A172 (cell line): ENCODE measurements around the gene ZNF488. TPM values are rescaled to one million over a fixed set of nuclear protein-coding genes. Genes with fewer than 3 reads are reported as not detected.
A peak's percentile ranks its signal among the peaks of the same experiment; 100 is the strongest.

ENCODE experiments used
- DNase-seq: peaks from one replicate; pipeline ENCODE4 v3.0.0-alpha.2; 2015; ENCODE audit warnings: low spot score
- total RNA-seq: library from RNA; depleted of rRNA; stranded (reverse); fragments of >200 nt; shearing (Covaris generic); gene quantifications from 2 replicates; pipeline ENCODE4 v1.2.3, GENCODE V29; 2014; rRNA removed

ZNF488 gene
- total RNA-seq, 1 experiment from 2014 or later = 2.6 TPM

DNA sequence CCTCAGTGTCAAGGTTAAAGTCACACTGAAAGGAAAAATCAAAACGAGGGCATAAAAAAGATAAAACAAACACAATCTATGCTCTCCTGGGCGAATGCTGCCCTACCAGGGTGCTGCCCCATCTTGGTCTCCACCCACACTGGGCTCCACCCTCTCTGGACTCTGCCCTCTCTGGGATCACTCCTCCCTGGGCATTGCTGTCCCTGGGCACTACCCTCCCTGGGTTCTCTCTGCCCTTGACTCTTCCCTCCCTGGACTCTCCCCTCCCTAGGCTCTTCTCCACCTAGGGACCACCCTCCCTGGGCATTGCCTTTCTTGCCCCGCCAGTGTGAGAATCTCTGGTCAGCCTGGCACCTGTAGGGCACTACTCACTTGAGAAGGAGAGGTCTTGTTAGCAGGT, 53.3 kb downstream of the ZNF488 start:
- DNase-seq = no peak

- DNase-seq = no peak
Measured at GRCh38 chr10:47330366-47330765, 53.7 kb downstream of the ZNF488 start.

DNA sequence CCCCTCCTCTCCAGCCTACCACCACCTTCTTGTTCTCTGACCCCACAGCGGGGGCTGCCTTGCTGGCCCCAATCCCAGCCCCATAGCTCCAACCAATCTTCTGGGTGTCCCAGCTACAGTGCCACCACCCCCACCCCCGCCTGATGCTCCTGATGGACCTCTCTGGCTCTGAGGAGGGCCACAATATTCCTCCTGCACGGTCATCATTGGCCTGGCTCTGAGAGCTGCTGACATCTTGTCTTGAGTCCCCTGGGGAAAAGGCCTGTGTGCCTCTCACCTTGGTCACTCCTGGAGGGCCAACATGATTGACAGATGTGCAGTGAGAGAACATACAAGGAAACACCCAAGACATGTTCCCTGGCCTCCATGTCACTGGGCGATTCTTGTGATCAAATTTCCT, 54.2 kb downstream of the ZNF488 start:
- no peak for DNase-seq

- DNase-seq = no peak
Measured at GRCh38 chr10:47326927-47327330, 57.2 kb downstream of the ZNF488 start.

DNA sequence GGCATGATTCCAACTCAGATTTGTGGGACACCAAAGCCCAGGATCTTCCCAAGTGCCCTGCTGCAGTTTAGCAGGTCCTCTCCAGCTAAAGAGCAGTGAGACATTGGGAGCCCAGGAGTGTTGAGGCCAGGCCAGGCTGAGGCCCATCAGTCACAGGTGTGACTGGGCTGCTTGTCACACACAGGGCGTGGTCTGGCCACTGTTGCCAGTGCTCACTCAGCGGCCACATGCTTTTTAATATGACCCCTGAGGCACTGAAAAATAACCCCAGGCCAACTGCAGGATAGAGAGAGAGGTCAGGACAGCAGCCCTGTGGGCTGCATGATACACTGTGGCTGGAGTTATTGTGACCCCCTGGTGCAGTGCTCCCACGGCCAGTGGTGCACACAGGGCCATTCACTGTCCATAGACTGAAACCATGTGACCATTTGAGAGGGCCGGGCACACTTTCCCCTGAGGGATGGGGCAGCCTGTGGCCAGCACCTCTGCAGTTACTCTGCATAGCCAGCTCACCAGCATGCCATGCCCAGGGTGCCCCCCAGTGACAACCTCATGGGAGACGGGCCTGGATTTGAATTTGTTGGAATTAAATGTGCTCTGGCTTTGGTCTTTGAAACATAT, 57.7 kb downstream of the ZNF488 start:
- no peak for DNase-seq

DNA sequence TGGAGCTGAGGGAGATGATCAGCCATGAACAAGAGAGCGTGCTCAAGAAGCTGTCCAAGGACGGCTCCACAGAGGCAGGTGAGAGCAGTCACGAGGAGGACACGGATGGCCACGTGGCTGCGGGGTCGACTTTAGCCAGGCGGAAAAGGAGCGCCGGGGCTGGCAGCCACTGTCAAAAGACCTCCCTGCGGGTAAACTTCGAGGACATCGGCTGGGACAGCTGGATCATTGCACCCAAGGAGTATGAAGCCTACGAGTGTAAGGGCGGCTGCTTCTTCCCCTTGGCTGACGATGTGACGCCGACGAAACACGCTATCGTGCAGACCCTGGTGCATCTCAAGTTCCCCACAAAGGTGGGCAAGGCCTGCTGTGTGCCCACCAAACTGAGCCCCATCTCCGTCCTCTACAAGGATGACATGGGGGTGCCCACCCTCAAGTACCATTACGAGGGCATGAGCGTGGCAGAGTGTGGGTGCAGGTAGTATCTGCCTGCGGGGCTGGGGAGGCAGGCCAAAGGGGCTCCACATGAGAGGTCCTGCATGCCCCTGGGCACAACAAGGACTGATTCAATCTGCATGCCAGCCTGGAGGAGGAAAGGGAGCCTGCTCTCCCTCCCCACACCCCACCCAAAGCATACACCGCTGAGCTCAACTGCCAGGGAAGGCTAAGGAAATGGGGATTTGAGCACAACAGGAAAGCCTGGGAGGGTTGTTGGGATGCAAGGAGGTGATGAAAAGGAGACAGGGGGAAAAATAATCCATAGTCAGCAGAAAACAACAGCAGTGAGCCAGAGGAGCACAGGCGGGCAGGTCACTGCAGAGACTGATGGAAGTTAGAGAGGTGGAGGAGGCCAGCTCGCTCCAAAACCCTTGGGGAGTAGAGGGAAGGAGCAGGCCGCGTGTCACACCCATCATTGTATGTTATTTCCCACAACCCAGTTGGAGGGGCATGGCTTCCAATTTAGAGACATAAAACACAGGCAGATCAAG, 58.5 kb downstream of the ZNF488 start:
- DNase-seq = no peak

DNA sequence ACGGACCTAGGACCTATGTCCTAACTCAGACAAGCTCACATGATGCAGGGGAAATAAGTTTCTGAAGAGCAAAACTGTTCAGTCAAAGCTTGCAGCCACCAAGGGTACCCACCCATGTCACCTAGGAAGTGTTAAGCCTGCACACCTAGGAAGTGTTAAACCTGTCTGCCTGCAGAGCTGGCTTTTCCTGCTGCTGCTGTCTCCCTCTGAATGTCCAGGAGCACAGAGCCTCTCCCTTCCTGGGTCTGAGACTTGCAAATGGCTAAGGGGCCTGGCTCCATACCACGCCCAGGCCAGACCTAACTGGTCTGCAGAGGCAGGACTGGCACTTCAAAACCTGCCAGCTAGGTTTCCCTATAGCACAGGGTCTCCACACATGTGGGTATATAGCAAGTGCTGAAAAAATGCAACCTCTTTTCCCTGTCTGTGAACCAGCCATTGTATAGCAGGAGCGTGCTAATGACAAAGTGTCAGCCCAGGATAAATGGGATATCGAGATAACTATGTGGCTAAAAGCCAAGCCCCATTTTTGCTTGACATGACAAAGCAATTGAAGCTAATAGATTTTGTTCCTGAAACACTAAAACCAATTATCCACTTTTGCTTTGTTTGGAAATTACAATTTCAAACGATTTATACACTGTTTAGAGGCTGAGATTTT, 60.3 kb downstream of the ZNF488 start:
- no peak for DNase-seq

GRCh38 chr10:47323087-47323486, 61.0 kb downstream of the ZNF488 start:
- no peak for DNase-seq

DNA sequence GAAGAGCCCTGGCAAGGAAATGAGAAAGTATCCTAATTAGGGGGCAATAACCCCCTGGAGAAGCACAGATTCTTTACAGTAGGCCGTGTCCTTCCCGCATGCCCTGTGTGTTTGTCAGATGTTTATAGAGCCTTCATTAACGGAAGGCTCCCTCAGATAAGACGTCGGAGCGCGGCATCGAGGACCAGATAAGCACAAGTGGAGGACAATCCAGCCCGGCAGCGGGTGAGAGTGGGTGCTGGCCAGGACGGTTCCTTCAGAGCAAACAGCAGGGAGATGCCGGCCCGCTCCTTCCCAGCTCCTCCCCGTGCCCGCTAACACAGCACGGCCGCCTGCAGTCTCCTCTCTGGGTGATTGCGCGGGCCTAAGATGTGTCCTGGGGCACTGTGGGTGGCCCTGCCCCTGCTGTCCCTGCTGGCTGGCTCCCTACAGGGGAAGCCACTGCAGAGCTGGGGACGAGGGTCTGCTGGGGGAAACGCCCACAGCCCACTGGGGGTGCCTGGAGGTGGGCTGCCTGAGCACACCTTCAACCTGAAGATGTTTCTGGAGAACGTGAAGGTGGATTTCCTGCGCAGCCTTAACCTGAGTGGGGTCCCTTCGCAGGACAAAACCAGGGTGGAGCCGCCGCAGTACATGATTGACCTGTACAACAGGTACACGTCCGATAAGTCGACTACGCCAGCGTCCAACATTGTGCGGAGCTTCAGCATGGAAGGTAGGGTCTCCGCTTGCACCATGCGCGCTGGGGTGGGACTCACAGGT, 61.6 kb downstream of the ZNF488 start, which contains the start of gene GDF2:
Gene GDF2 (plus strand): TSS at position 155 of the 762 bp plus-strand sequence. CDS start 215 bp downstream, at position 370.
- no peak for DNase-seq

GRCh38 chr10:47321521-47322195, 62.4 kb downstream of the ZNF488 start:
- no peak for DNase-seq

DNA sequence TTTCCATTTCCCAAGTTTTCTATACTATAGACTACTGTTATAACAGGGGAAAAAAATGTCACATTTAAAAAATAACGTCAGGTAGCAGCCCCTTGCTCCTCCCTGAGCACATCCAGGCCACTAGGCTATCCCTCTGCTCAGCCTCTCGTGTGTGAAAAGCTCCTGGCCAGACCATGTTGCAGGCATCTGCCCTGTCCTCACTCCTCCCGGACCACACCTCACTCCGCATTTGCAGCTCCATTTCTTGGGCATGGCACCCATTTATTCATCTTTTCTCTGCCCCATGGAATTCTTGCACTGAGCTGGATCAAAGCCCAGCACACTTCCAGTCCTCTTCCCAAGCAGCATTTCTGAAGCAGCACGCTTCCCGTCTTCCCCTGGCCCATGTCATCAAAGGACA, 63.3 kb downstream of the ZNF488 start:
- DNase-seq = no peak

DNA sequence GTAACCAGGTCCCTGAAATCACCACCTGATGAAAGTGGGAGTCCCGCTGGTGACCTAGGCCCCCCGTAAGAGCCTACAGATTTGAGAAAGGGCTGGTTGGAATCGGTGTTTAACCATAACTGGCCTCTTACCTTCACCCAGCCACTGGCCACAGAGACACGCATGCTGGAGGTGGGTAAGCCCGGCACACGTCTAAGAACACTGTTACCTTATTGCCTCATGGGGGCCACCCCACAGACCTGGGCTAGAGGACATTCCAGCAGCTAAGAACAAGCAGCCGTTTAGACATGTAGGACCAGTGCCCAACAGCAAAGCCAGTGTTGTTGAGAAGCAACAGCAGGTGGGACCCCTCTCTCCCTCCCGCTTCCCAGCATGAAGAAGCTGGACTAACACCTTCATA, 64.3 kb downstream of the ZNF488 start:
- no peak for DNase-seq

- peak; percentile 32 for DNase-seq
Measured at GRCh38 chr10:47318706-47319105, 65.4 kb downstream of the ZNF488 start.

DNA sequence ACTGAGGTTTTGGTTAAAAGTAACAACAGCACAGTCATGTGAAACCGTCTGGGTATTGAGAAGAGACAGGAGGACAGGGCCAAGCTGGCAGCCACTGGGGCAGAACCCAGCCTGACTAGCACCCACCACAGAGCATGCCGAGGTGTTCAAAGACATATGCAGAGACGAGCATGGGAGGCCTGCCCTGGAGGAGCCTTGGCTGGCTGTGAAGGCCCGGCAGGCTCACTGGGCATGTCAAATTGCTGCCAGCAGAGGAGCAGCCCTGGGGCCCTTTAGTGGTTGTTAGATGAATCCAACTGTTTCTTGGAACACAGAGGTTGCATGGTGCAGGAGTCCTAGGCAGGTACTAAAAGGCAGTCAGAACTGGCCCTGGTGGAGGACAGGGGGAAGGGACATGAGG, 66.8 kb downstream of the ZNF488 start:
- no peak for DNase-seq

- no peak for DNase-seq
Measured at GRCh38 chr10:47316131-47316530, 68.0 kb downstream of the ZNF488 start.

Other genes starting within 250 kb of the ZNF488 start
- not detected in 2 replicates for gene GDF10, start 84.1 kb downstream of the ZNF488 start, total RNA-seq
- gene GDF2, start 61.8 kb downstream of the ZNF488 start, total RNA-seq = not detected in 2 replicates
- not detected in 2 replicates for gene RBP3, start 35.9 kb downstream of the ZNF488 start, total RNA-seq
- gene ANXA8, start 99.8 kb upstream of the ZNF488 start, total RNA-seq = 45.4 and 54.3 TPM in 2 replicates
- not detected in 2 replicates for gene FAM25G, start 107.4 kb upstream of the ZNF488 start, total RNA-seq
- 4.5 and 4.6 TPM in 2 replicates for gene AGAP9, start 139.3 kb upstream of the ZNF488 start, total RNA-seq